B cell (primary cell): Measurements from ENCODE around the gene JPH2. TPM values are rescaled to one million over a fixed set of nuclear protein-coding genes. Genes with fewer than 3 reads are reported as not detected.

Source experiments
- ATAC-seq: fragments of 200-7000 bp; cut with Tn5 transposase; one replicate; pipeline ENCODE4 v1.10.0; 2021; ENCODE audit warnings: low read depth, mild to moderate bottlenecking, moderate number of reproducible peaks, moderate library complexity
- CTCF ChIA-PET: fragments of 350-600 bp; sonication (Branson Sonifier 250); formaldehyde crosslinking; loops from one replicate; lab custom pipeline; 2021; ENCODE audit warnings: antibody characterized with exemption, inconsistent platforms; lab: Charles Lee
- POLR2A ChIA-PET: fragments of 350-600 bp; sonication (Branson Sonifier 250); formaldehyde crosslinking; loops from one replicate; lab custom pipeline; 2021; ENCODE audit warnings: antibody characterized with exemption; lab: Charles Lee
- DNase-seq: peaks from one replicate; pipeline ENCODE4 v3.0.0; 2013
- H2AFZ ChIP-seq: 2 replicates; pipeline ENCODE4 v1.6.1; 2012; ENCODE audit warnings: mild to moderate bottlenecking, low read depth, low read length; ENCODE audit not compliant: insufficient read depth, poor library complexity, severe bottlenecking
- H3K27ac ChIP-seq, 2 donors: 1 replicate in 1 of 2; 2 replicates in 1 of 2; pipeline ENCODE4 v1.5.1; 2012 to 2013; ENCODE audit warnings: low read length in 2 of 2, mild to moderate bottlenecking in 2 of 2, moderate library complexity in 1 of 2
- H3K27me3 ChIP-seq, 4 experiments: fragments of 200-600 bp in 1 of 4; sonication (generic) in 1 of 4; replicated peaks in 1 of 4; 1 replicate in 2 of 4; 2 replicates in 2 of 4; pipeline versions ENCODE4 v1.6.1 to v1.7.0; 2013 to 2016; ENCODE audit warnings: low read length in 3 of 4, mild to moderate bottlenecking in 2 of 4, mixed read lengths in 1 of 4, moderate library complexity in 1 of 4; ENCODE audit not compliant: insufficient read depth in 4 of 4, control insufficient read depth in 3 of 4; ENCODE audit errors: control extremely low read depth in 1 of 4
- H3K36me3 ChIP-seq, 2 experiments: replicated peaks in 1 of 2; 1 replicate in 1 of 2; 2 replicates in 1 of 2; pipeline versions ENCODE4 v1.6.1 to v1.7.1; 2013; ENCODE audit warnings: low read length in 1 of 2; ENCODE audit not compliant: insufficient read depth in 2 of 2, control insufficient read depth in 1 of 2; ENCODE audit errors: control extremely low read depth in 1 of 2, extremely low read depth in 1 of 2
- H3K4me1 ChIP-seq, 2 donors: fragments of 200-600 bp in 1 of 2; sonication (generic) in 1 of 2; 1 replicate in 1 of 2; 2 replicates in 1 of 2; pipeline versions ENCODE4 v1.5.1 to v1.6.1; 2013 to 2017; ENCODE audit warnings: low read length in 2 of 2; ENCODE audit not compliant: control insufficient read depth in 2 of 2, insufficient read depth in 2 of 2
- H3K4me2 ChIP-seq: replicated peaks from 2 replicates; pipeline ENCODE3; 2012; ENCODE audit warnings: mild to moderate bottlenecking, low read depth, low read length; ENCODE audit not compliant: poor library complexity, severe bottlenecking
- H3K4me3 ChIP-seq, 5 experiments: fragments of 200-600 bp in 1 of 5; sonication (generic) in 1 of 5; 1 replicate in 3 of 5; 2 replicates in 2 of 5; pipeline versions ENCODE4 v1.5.1 to v1.7.0; 2011 to 2016; ENCODE audit warnings: low read length in 4 of 5, mild to moderate bottlenecking in 4 of 5, low read depth in 2 of 5, control low read depth in 1 of 5, moderate library complexity in 1 of 5; ENCODE audit not compliant: insufficient read depth in 1 of 5; ENCODE audit errors: control extremely low read depth in 1 of 5, extremely low read depth in 1 of 5
- H3K79me2 ChIP-seq: fragments of 200-600 bp; sonication (generic); one replicate; pipeline ENCODE4 v1.6.0; 2016; ENCODE audit warnings: low read length; ENCODE audit not compliant: control insufficient read depth, insufficient read depth
- H3K9ac ChIP-seq: fragments of 200-600 bp; sonication (generic); 2 replicates; pipeline ENCODE4 v1.6.1; 2017; ENCODE audit warnings: mild to moderate bottlenecking, low read length, moderate library complexity
- H3K9me3 ChIP-seq, 3 donors: one replicate each; pipeline versions ENCODE4 v1.6.1 to v1.7.1; 2013; ENCODE audit warnings: low read length in 2 of 3; ENCODE audit not compliant: control insufficient read depth in 2 of 3, insufficient read depth in 1 of 3; ENCODE audit errors: control extremely low read depth in 1 of 3
- H4K20me1 ChIP-seq: 2 replicates; pipeline ENCODE4 v1.6.0; 2012; ENCODE audit warnings: mild to moderate bottlenecking, low read length; ENCODE audit not compliant: insufficient read depth, control insufficient read depth, poor library complexity, severe bottlenecking
- H3K27ac Mint-ChIP-seq: one replicate; pipeline ENCODE4 v1.8.0; 2021; ENCODE audit warnings: mixed read lengths
- H3K27me3 Mint-ChIP-seq: one replicate; pipeline ENCODE4 v1.8.0; 2021; ENCODE audit warnings: mixed read lengths
- H3K4me1 Mint-ChIP-seq: one replicate; pipeline ENCODE4 v1.8.0; 2021; ENCODE audit warnings: mixed read lengths
- H3K4me3 Mint-ChIP-seq: one replicate; pipeline ENCODE4 v1.8.0; 2021; ENCODE audit warnings: mixed read lengths
- H3K9me3 Mint-ChIP-seq: one replicate; pipeline ENCODE4 v1.8.0; 2022; ENCODE audit warnings: mixed read lengths; ENCODE audit not compliant: insufficient read depth
- EZH2 ChIP-seq: IDR thresholded peaks from 2 replicates; pipeline ENCODE4 v1.6.1; 2012; ENCODE audit warnings: borderline replicate concordance, low read depth, mild to moderate bottlenecking, moderate library complexity, low read length; ENCODE audit not compliant: insufficient read depth, poor library complexity, severe bottlenecking
- WGBS: methylation state at CpG from one replicate; pipeline ENCODE4 v1.1.5; 2013; ENCODE audit warnings: missing lambda C conversion rate; ENCODE audit not compliant: insufficient coverage; 5-methylcytosine and 5-hydroxymethylcytosine counted together
- intact Hi-C: fragments of 100-400 bp; cut with micrococcal nuclease; formaldehyde crosslinking; loops from one replicate; pipeline ENCODE4 v1.10.0; 2022
- polyA plus RNA-seq: library from polyadenylated mRNA; depleted of rRNA; stranded (reverse); fragments of >200 nt; gene quantifications from 2 replicates; pipeline ENCODE4 v1.2.3, GENCODE V29; 2012
- total RNA-seq, 2 donors: library from RNA; stranded (reverse); fragments of 120-200 nt in 1 of 2; gene quantifications; 1 replicate in 1 of 2; 2 replicates in 1 of 2; pipeline versions ENCODE4 v1.2.3 to v1.2.4, GENCODE V29; 2013 to 2022
- TF ChIP-seq, protein P1 (sequence below): fragments of 200-600 bp; IDR thresholded peaks from one replicate; pipeline ENCODE4 v1.8.0; 2022; ENCODE audit warnings: antibody characterized with exemption, mild to moderate bottlenecking

The JPH2 gene
- total and polyA plus RNA-seq, 2 donors (not counting 1 experiment from before 2014, with no cell fraction given), result 0.10 TPM; not detected in 1

DNA sequence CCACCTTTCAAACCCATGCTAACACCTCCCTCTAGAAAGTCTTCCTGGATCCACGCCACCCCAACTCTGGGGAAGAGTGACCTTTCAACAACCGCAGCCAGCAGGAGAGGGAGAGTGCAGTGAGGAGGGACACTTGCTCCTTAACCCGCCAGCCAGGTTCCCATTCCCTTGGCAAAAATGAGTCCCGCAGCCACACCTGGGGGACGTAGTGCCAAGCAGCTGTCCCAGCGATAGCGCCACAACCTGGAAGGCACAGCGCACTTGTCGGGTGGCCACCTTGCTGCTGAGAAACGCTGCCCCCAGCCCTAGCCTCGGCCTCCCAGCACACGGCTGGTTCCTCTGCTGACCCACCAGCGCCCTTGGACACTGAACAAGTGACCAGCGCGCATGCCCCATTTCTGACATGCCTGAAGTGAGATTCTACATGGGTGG lies 119.3 kb downstream of the JPH2 start:
- peak overlapping the region; percentile 53 for H3K4me3 Mint-ChIP-seq
- no peaks in the 10 kb centered on the region for H3K27me3 Mint-ChIP-seq
- intact Hi-C loops, result loop anchor here (5.0 kb wide), 1 partner anchor 225 kb away; no protein-coding TSS in a partner anchor
- WGBS, result 99% methylated on average over 12 of the region's 15 CpGs
- H3K4me3 ChIP-seq, result no peak overlapping the region
- H3K9ac ChIP-seq, result no peak overlapping the region
- peaks cover 24 to 40% of the 10 kb centered on the region in 2 donors for H3K4me1 ChIP-seq
- H3K79me2 ChIP-seq, result no peaks in the 10 kb centered on the region
- DNase-seq (no peak), ATAC-seq (no peak)
- ChIA-PET CTCF (interaction anchor here (2.2 to 3.8 kb wide), 2 partner anchors 9 to 12 kb away, joined by 8 to 35 read pairs; no protein-coding TSS in a partner anchor), POLR2A (no interaction called here)
- H3K4me2 ChIP-seq, result no peak overlapping the region
- peaks cover 43% of the 10 kb centered on the region for H3K4me1 Mint-ChIP-seq
- no peak overlapping the region for H3K27ac ChIP-seq
- no peak overlapping the region for H2AFZ ChIP-seq
- peaks cover 0 to 2% (median 0%) of the 10 kb centered on the region in 4 experiments for H3K27me3 ChIP-seq
- no peaks in the 10 kb centered on the region for H3K9me3 Mint-ChIP-seq
- peak overlapping the region; percentile 74 for H3K27ac Mint-ChIP-seq
- no peak for TF ChIP-seq EZH2
- TF ChIP-seq, protein P1, sequence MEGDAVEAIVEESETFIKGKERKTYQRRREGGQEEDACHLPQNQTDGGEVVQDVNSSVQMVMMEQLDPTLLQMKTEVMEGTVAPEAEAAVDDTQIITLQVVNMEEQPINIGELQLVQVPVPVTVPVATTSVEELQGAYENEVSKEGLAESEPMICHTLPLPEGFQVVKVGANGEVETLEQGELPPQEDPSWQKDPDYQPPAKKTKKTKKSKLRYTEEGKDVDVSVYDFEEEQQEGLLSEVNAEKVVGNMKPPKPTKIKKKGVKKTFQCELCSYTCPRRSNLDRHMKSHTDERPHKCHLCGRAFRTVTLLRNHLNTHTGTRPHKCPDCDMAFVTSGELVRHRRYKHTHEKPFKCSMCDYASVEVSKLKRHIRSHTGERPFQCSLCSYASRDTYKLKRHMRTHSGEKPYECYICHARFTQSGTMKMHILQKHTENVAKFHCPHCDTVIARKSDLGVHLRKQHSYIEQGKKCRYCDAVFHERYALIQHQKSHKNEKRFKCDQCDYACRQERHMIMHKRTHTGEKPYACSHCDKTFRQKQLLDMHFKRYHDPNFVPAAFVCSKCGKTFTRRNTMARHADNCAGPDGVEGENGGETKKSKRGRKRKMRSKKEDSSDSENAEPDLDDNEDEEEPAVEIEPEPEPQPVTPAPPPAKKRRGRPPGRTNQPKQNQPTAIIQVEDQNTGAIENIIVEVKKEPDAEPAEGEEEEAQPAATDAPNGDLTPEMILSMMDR, result no peak
- H3K36me3 ChIP-seq, result no peaks in the 10 kb centered on the region
- H4K20me1 ChIP-seq, result no peaks in the 10 kb centered on the region
- H3K9me3 ChIP-seq, result peaks cover 0 to 4% (median 0%) of the 10 kb centered on the region in 3 donors
